ENCODE results near the gene TRMU.
A peak's percentile ranks its signal among the peaks of the same experiment; 100 is the strongest.

The TRMU gene

GRCh38 chr22:46371623-46372226, 36.2 kb downstream of the TRMU start:
- DNase-seq: no peak

- no peak for DNase-seq
These were observed 37.2 kb downstream of the TRMU start for GRCh38 chr22:46372686-46373085.

GRCh38 chr22:46373159-46373558, 37.6 kb downstream of the TRMU start:
- no peak for DNase-seq

- no peak for DNase-seq
These were observed 38.6 kb downstream of the TRMU start for GRCh38 chr22:46373921-46374662.

GRCh38 chr22:46374663-46375474, 39.4 kb downstream of the TRMU start:
- DNase-seq: no peak

- DNase-seq: no peak
These were observed 40.6 kb downstream of the TRMU start for GRCh38 chr22:46376111-46376510.

GRCh38 chr22:46376908-46377524, 41.5 kb downstream of the TRMU start:
- DNase-seq: no peak

GRCh38 chr22:46377525-46378425, 42.3 kb downstream of the TRMU start:
- DNase-seq: no peak

- no peak for DNase-seq
These were observed 43.0 kb downstream of the TRMU start for GRCh38 chr22:46378426-46379065.

- no peak for DNase-seq
These were observed 43.8 kb downstream of the TRMU start for GRCh38 chr22:46379066-46379930.

- DNase-seq: no peak
These were observed 44.6 kb downstream of the TRMU start for GRCh38 chr22:46380069-46380468.

- no peak for DNase-seq
These were observed 45.1 kb downstream of the TRMU start for GRCh38 chr22:46380581-46380980.

GRCh38 chr22:46381142-46381541, 45.6 kb downstream of the TRMU start:
- no peak for DNase-seq

- no peak for DNase-seq
These were observed 46.2 kb downstream of the TRMU start for GRCh38 chr22:46381731-46382130.

GRCh38 chr22:46382524-46382923, 47.0 kb downstream of the TRMU start:
- no peak for DNase-seq

GRCh38 chr22:46386312-46386711, 50.8 kb downstream of the TRMU start:
- DNase-seq: peak; percentile 8

GRCh38 chr22:46387748-46388147, 52.2 kb downstream of the TRMU start:
- no peak for DNase-seq

GRCh38 chr22:46388647-46389046, 53.1 kb downstream of the TRMU start:
- no peak for DNase-seq

GRCh38 chr22:46389081-46389480, 53.6 kb downstream of the TRMU start:
- peak; percentile 9 for DNase-seq

GRCh38 chr22:46390105-46390651, 54.7 kb downstream of the TRMU start:
- DNase-seq: no peak
